HG03469 (cell line): ENCODE results near the gene KAT7.
"Not testable (repeated sequence)": the region's sequence is repeated elsewhere in the genome, so short reads cannot be mapped to it uniquely, and the experiment has no call there.

Experiments
- ATAC-seq: cut with Tn5 transposase; IDR thresholded peaks from one replicate; pipeline ENCODE4 v1.9.1; 2021; ENCODE audit warnings: mild to moderate bottlenecking, moderate library complexity, moderate number of reproducible peaks; ENCODE audit not compliant: unreplicated experiment

Gene KAT7

GRCh38 chr17:49788478-49789242 lies at the start of gene KAT7:
Gene KAT7 (plus strand): TSS chr17:49788681. CDS start chr17:49788835, 154 bp downstream.
- peak; percentile 61 for ATAC-seq

GRCh38 chr17:49739641-49740271 lies 48.7 kb upstream of the KAT7 start:
- ATAC-seq = no peak

GRCh38 chr17:49741009-49741691 lies 47.3 kb upstream of the KAT7 start:
- ATAC-seq = no peak

GRCh38 chr17:49741692-49742076 lies 46.8 kb upstream of the KAT7 start:
- ATAC-seq = no peak

GRCh38 chr17:49742166-49742638 lies 46.3 kb upstream of the KAT7 start:
- ATAC-seq = no peak

- no peak for ATAC-seq
Observed at GRCh38 chr17:49745175-49746139, 43.0 kb upstream of the KAT7 start.

- peak; percentile 35 for ATAC-seq
Observed at GRCh38 chr17:49746791-49747490, 41.5 kb upstream of the KAT7 start.

- no peak for ATAC-seq
Observed at GRCh38 chr17:49747632-49748031, 40.8 kb upstream of the KAT7 start.

GRCh38 chr17:49748223-49748622 lies 40.3 kb upstream of the KAT7 start:
- ATAC-seq = no peak

GRCh38 chr17:49748791-49749190 lies 39.7 kb upstream of the KAT7 start:
- ATAC-seq = peak; percentile 54

GRCh38 chr17:49749730-49750129 lies 38.8 kb upstream of the KAT7 start:
- no peak for ATAC-seq

GRCh38 chr17:49752508-49752907 lies 36.0 kb upstream of the KAT7 start:
- no peak for ATAC-seq

GRCh38 chr17:49753959-49754391 lies 34.5 kb upstream of the KAT7 start:
- no peak for ATAC-seq

GRCh38 chr17:49755663-49756283 lies 32.7 kb upstream of the KAT7 start:
- ATAC-seq = no peak

- no peak for ATAC-seq
Observed at GRCh38 chr17:49756323-49757150, 31.9 kb upstream of the KAT7 start.

GRCh38 chr17:49757151-49757777 lies 31.2 kb upstream of the KAT7 start:
- ATAC-seq = no peak

- not testable (repeated sequence) for ATAC-seq
Observed at GRCh38 chr17:49758464-49759010, 29.9 kb upstream of the KAT7 start.

- ATAC-seq = no peak
Observed at GRCh38 chr17:49759203-49759602, 29.3 kb upstream of the KAT7 start.
